K562 (cell line): Measurements from ENCODE around the gene PPL. TPM values are rescaled to one million over a fixed set of nuclear protein-coding genes. Genes with fewer than 3 reads are reported as not detected.

Experiments
- ADNP ChIP-seq: fragments of 200-800 bp; sonication (Bioruptor generic); IDR thresholded peaks from 2 replicates; pipeline ENCODE4 v1.6.1; 2016; ENCODE audit warnings: missing genetic modification characterization, missing compliant biosample characterization
- CREBBP ChIP-seq: IDR thresholded peaks from one replicate; pipeline ENCODE4 v1.6.1; 2012; ENCODE audit warnings: low read depth, mild to moderate bottlenecking, control low read depth, inconsistent platforms, low read length
- CXXC5 ChIP-seq: fragments of 250-450 bp; sonication (Bioruptor Pico); IDR thresholded peaks from 2 replicates; pipeline ENCODE4 v1.8.0; 2022; ENCODE audit warnings: inconsistent platforms, mild to moderate bottlenecking, moderate library complexity
- ESRRA ChIP-seq: fragments of 450-650 bp; IDR thresholded peaks from 2 replicates; pipeline ENCODE4 v1.6.1; 2014; ENCODE audit warnings: low read depth, mild to moderate bottlenecking, moderate library complexity, borderline replicate concordance
- FOS ChIP-seq: IDR thresholded peaks from 3 replicates; pipeline ENCODE4 v1.6.1; 2011; ENCODE audit not compliant: insufficient read length; ENCODE audit errors: extremely low read depth
- JUN ChIP-seq, 2 experiments: sonication (generic) in 1 of 2; formaldehyde crosslinking in 1 of 2; IDR thresholded peaks; 2 replicates each; pipeline versions ENCODE4 v1.6.1 to v1.8.0; 2012 to 2022; ENCODE audit warnings: borderline replicate concordance in 2 of 2, mild to moderate bottlenecking in 2 of 2, improper control_type of control experiment in 1 of 2, low read depth in 1 of 2, low read length in 1 of 2, missing genetic modification reagents in 1 of 2
- JUND ChIP-seq, 2 experiments: IDR thresholded peaks; 2 replicates in 1 of 2; 3 replicates in 1 of 2; pipeline ENCODE4 v1.6.1; 2011; ENCODE audit warnings: borderline replicate concordance in 2 of 2, low read depth in 2 of 2, low read length in 2 of 2, improper control_type of control experiment in 1 of 2, missing biosample characterization in 1 of 2, missing genetic modification characterization in 1 of 2, missing genetic modification reagents in 1 of 2
- MAFF ChIP-seq: IDR thresholded peaks from 2 replicates; pipeline ENCODE4 v1.6.1; 2012; ENCODE audit warnings: low read length, improper control_type of control experiment
- NFIC ChIP-seq: fragments of 450-650 bp; IDR thresholded peaks from 2 replicates; pipeline ENCODE4 v1.6.1; 2017; ENCODE audit warnings: mild to moderate bottlenecking, inconsistent platforms
- PHB ChIP-seq: fragments of 250-450 bp; sonication (Bioruptor Pico); IDR thresholded peaks from 2 replicates; pipeline ENCODE4 v1.5.0; 2021
- PRMT5 ChIP-seq: sonication (generic); formaldehyde crosslinking; IDR thresholded peaks from 2 replicates; pipeline ENCODE4 v1.5.0; 2020; ENCODE audit warnings: missing genetic modification reagents
- SMARCE1 ChIP-seq: fragments of 450-650 bp; IDR thresholded peaks from 2 replicates; pipeline ENCODE4 v1.7.1; 2016; ENCODE audit warnings: mild to moderate bottlenecking
- SREBF2 ChIP-seq: sonication (generic); formaldehyde crosslinking; IDR thresholded peaks from 2 replicates; pipeline ENCODE4 v1.4.0; 2020; ENCODE audit warnings: mild to moderate bottlenecking, missing genetic modification reagents
- STAT5B ChIP-seq: fragments of 250-450 bp; sonication (Bioruptor Pico); IDR thresholded peaks from 2 replicates; pipeline ENCODE4 v1.8.0; 2021; ENCODE audit warnings: mild to moderate bottlenecking, inconsistent platforms
- THRB ChIP-seq: fragments of 450-650 bp; formaldehyde crosslinking; conservative IDR thresholded peaks from 2 replicates; pipeline ENCODE4 v1.4.0; 2022; ENCODE audit warnings: mild to moderate bottlenecking, missing genetic modification characterization
- VEZF1 ChIP-seq: fragments of 200-800 bp; sonication (Bioruptor generic); IDR thresholded peaks from 2 replicates; pipeline ENCODE4 v1.6.1; 2017; ENCODE audit warnings: missing genetic modification characterization, missing compliant biosample characterization
- XRCC4 ChIP-seq: IDR thresholded peaks from one replicate; pipeline ENCODE4 v1.6.1; 2011; ENCODE audit not compliant: insufficient read depth, insufficient read length; ENCODE audit errors: extremely low read depth
- ZBTB2 ChIP-seq: fragments of 450-650 bp; IDR thresholded peaks from 2 replicates; pipeline ENCODE4 v1.6.1; 2016; ENCODE audit warnings: antibody characterized with exemption
- ZBTB7A ChIP-seq: IDR thresholded peaks from 2 replicates; pipeline ENCODE4 v1.6.1; 2011; ENCODE audit warnings: low read depth, mild to moderate bottlenecking, low read length, moderate library complexity, borderline replicate concordance; ENCODE audit not compliant: control insufficient read depth
- ZNF398 ChIP-seq: fragments of 250-450 bp; sonication (Bioruptor Pico); IDR thresholded peaks from 2 replicates; pipeline ENCODE4 v1.8.0; 2021; ENCODE audit warnings: moderate library complexity, mild to moderate bottlenecking, inconsistent platforms
- ZNF551 ChIP-seq: fragments of 250-450 bp; sonication (Bioruptor Pico); IDR thresholded peaks from 2 replicates; pipeline ENCODE4 v1.5.0; 2021; ENCODE audit warnings: mild to moderate bottlenecking, moderate library complexity
- polyA plus RNA-seq, 8 experiments: library from polyadenylated mRNA; depleted of rRNA in 4 of 8; stranded (reverse) in 5 of 8; unstranded in 3 of 8; fragments of >200 nt; fragmentation: Nextera tagmentation in 2 of 8; fragmentation: Illumina TruSeq in 1 of 8; extraction: Ambion mirVana in 2 of 8; extraction: Trizol in 1 of 8; gene quantifications; 2 replicates each; pipeline versions ENCODE4 v1.2.1 to v1.2.3, GENCODE V29; 2011 to 2014; ENCODE audit warnings: inconsistent platforms in 1 of 8, missing spikeins in 1 of 8
- total RNA-seq, 7 experiments: library from RNA; depleted of rRNA in 6 of 7; stranded (reverse); fragments of >200 nt in 6 of 7; fragmentation: Illumina TruSeq in 2 of 7; extraction: Trizol in 2 of 7; gene quantifications; 2 replicates each; pipeline versions ENCODE4 v1.2.1 to v1.2.3, GENCODE V29; 2011 to 2021; ENCODE audit warnings: low replicate concordance in 1 of 7

The PPL gene
- total and polyA plus RNA-seq, 9 of the 15 experiments (the other 6 are each of a cell fraction or from before 2014, with no cell fraction given), result 0.01 to 0.15 (median 0.07) TPM; not detected in 3

- no peak for TF ChIP-seq ESRRA
- no peak for TF ChIP-seq ZBTB2
- no peak for TF ChIP-seq ZNF398 (CRISPR knock-in tag)
- TF ChIP-seq JUND (IDR thresholded peaks at IDR 0.05; ENCODE audit: borderline replicate concordance, low read depth, low read length), result peak; percentile 73; the same call in 1 of the 2 replicates
- no peak for TF ChIP-seq JUND (tag; IDR thresholded peaks at IDR 0.05; ENCODE audit: borderline replicate concordance, low read depth, low read length)
- peak; percentile 65 for TF ChIP-seq SMARCE1
- peak; percentile 13 for TF ChIP-seq FOS
- TF ChIP-seq VEZF1 (CRISPR knock-in tag), result peak; percentile 30
- TF ChIP-seq JUN (IDR thresholded peaks at IDR 0.05; ENCODE audit: borderline replicate concordance, low read depth, low read length), result peak; percentile 81
- no peak for TF ChIP-seq JUN (CRISPR knock-in tag; IDR thresholded peaks at IDR 0.05; ENCODE audit: borderline replicate concordance)
- TF ChIP-seq XRCC4, result no peak
- TF ChIP-seq ZNF551 (CRISPR knock-in tag), result no peak
- TF ChIP-seq MAFF, result no peak
- TF ChIP-seq CXXC5, result no peak
- peak; percentile 80 for TF ChIP-seq NFIC
- no peak for TF ChIP-seq PHB (CRISPR knock-in tag)
- no peak for TF ChIP-seq ADNP
- no peak for TF ChIP-seq STAT5B (CRISPR knock-in tag)
- no peak for TF ChIP-seq PRMT5
- peak; percentile 73; the same call in 1 of the 2 replicates for TF ChIP-seq ZBTB7A
- TF ChIP-seq CREBBP, result no peak
- no peak for TF ChIP-seq SREBF2 (CRISPR knock-in tag)
- TF ChIP-seq THRB (CRISPR knock-in tag), result no peak
- TF ChIP-seq, all 486 proteins: peak for 12
These were observed 7.7 kb upstream of the PPL start (continued) for GRCh38 chr16:4944333-4945281.
